ENCODE data around the gene NTN4. TPM values are rescaled to one million over a fixed set of nuclear protein-coding genes. Genes with fewer than 3 reads are reported as not detected.
A peak's percentile ranks its signal among the peaks of the same experiment; 100 is the strongest.

NTN4 gene
- total and polyA plus RNA-seq, 4 donors = 22.1 to 72.4 (median 53.5) TPM

DNA sequence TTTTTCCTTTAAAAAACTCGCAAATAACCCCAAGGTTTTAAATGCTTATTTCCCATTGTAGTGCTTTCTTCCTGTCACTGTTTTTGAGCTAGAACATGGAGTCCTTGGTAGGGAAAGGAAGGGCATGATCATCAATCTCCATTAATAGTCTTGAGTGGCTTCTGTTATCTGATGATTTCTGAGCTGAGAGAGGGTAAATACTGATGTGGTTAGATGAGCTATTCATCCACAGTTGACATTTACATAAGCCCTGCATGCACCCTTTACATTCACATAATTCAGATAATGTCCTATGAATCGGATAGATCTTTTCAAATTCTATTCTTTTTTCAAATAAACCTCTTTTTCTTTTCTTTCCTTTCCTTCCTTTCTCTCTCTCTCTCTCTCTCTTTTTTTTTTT, 81.4 kb downstream of the NTN4 start:
- peaks cover 0 to 3% (median 0%) of the 10 kb centered on the region in 5 donors for H3K4me1 ChIP-seq (ENCODE audit: control insufficient read depth in 5 of 5, insufficient read depth in 5 of 5, low read length in 5 of 5)
- H3K9me3 ChIP-seq (ENCODE audit: control insufficient read depth in 4 of 4, insufficient read depth in 3 of 4, low read length in 3 of 4) = no peaks in the 10 kb centered on the region
- H3K27me3 ChIP-seq (ENCODE audit: control insufficient read depth in 3 of 3, insufficient read depth in 3 of 3, low read length in 2 of 3) = no peaks in the 10 kb centered on the region
- DNase-seq (no peak), ATAC-seq (ENCODE audit: insufficient read depth, low FRiP score) (no peak)
- peaks cover 0 to 2% (median 0%) of the 10 kb centered on the region in 4 donors for H3K36me3 ChIP-seq (ENCODE audit: control insufficient read depth in 4 of 4, insufficient read depth in 4 of 4, low read length in 4 of 4)
- TF ChIP-seq, protein P1, sequence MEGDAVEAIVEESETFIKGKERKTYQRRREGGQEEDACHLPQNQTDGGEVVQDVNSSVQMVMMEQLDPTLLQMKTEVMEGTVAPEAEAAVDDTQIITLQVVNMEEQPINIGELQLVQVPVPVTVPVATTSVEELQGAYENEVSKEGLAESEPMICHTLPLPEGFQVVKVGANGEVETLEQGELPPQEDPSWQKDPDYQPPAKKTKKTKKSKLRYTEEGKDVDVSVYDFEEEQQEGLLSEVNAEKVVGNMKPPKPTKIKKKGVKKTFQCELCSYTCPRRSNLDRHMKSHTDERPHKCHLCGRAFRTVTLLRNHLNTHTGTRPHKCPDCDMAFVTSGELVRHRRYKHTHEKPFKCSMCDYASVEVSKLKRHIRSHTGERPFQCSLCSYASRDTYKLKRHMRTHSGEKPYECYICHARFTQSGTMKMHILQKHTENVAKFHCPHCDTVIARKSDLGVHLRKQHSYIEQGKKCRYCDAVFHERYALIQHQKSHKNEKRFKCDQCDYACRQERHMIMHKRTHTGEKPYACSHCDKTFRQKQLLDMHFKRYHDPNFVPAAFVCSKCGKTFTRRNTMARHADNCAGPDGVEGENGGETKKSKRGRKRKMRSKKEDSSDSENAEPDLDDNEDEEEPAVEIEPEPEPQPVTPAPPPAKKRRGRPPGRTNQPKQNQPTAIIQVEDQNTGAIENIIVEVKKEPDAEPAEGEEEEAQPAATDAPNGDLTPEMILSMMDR (IDR thresholded peaks at IDR 0.05; ENCODE audit: control extremely low read depth, extremely low read depth) = no peak
- 73 to 83% methylated on average over 2 of the region's 2 CpGs for WGBS, 2 donors
- H3K27ac ChIP-seq (ENCODE audit: low read depth in 1 of 2, low read length in 1 of 2) = no peak overlapping the region
- no peak overlapping the region for H3K9ac ChIP-seq (ENCODE audit: insufficient read depth in 1 of 2, low read length in 2 of 2)
- no peak overlapping the region for H3K4me3 ChIP-seq

DNA sequence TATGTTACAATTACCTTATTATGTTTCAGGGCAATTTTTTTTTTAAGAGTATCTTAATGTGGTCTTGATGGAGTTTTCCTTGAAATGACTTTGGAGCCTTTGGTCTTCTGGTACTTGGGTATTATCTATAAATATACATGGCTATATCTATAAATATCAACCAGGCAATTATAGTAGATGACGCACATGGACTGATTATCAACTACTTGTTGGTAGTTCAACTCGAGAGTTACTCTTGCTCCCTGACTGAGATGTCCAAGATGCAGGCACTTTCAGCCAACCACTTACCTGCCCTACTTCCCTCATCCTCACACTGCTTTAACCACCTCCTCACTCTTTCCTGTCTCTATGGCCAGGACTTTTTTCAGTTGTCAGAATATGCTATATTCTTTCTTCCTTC, 85.4 kb downstream of the NTN4 start:
- H3K36me3 ChIP-seq (ENCODE audit: control insufficient read depth in 4 of 4, insufficient read depth in 4 of 4, low read length in 4 of 4) = no peaks in the 10 kb centered on the region
- H3K9me3 ChIP-seq (ENCODE audit: control insufficient read depth in 4 of 4, insufficient read depth in 3 of 4, low read length in 3 of 4) = peaks cover 0 to 3% (median 0%) of the 10 kb centered on the region in 4 donors
- H3K9ac ChIP-seq (ENCODE audit: insufficient read depth in 1 of 2, low read length in 2 of 2) = no peak overlapping the region
- 77 to 89% methylated on average over 2 of the region's 2 CpGs for WGBS, 2 donors
- no peaks in the 10 kb centered on the region for H3K27me3 ChIP-seq (ENCODE audit: control insufficient read depth in 3 of 3, insufficient read depth in 3 of 3, low read length in 2 of 3)
- TF ChIP-seq, protein P1 (IDR thresholded peaks at IDR 0.05; ENCODE audit: control extremely low read depth, extremely low read depth) = no peak
- H3K4me3 ChIP-seq = no peak overlapping the region
- no peak for ATAC-seq (ENCODE audit: insufficient read depth, low FRiP score)
- H3K27ac ChIP-seq (ENCODE audit: low read depth in 1 of 2, low read length in 1 of 2) = peak overlapping the region in 1 of 2 donors; percentile 61
- H3K4me1 ChIP-seq (ENCODE audit: control insufficient read depth in 5 of 5, insufficient read depth in 5 of 5, low read length in 5 of 5) = peaks cover 0 to 3% (median 0%) of the 10 kb centered on the region in 5 donors
- no peak for DNase-seq

DNA sequence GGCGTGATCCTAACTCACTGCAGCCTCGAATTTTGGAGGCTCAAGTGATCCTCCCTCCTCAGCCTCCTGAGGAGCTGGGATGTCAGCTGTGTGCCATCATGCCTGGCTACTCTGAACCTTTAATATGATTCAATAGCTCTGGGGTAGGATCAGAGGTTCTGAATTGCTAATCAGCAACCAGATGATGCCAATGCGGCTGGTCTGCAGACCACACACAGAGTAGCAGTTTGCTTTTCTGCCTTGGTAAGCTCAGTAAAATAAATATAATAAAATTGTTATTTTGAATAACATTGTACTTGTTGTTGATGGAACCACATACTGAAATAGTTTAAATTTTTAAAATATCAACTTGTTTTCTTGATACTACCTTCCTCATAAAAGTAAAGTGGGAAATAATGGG, 86.6 kb downstream of the NTN4 start:
- DNase-seq = no peak
- no peak overlapping the region for H3K27ac ChIP-seq (ENCODE audit: low read depth in 1 of 2, low read length in 1 of 2)
- peaks cover 0 to 3% (median 0%) of the 10 kb centered on the region in 4 donors for H3K9me3 ChIP-seq (ENCODE audit: control insufficient read depth in 4 of 4, insufficient read depth in 3 of 4, low read length in 3 of 4)
- ATAC-seq (ENCODE audit: insufficient read depth, low FRiP score) = no peak
- no peak overlapping the region for H3K9ac ChIP-seq (ENCODE audit: insufficient read depth in 1 of 2, low read length in 2 of 2)
- 79 to 89% methylated on average over 3 of the region's 3 CpGs for WGBS, 2 donors
- TF ChIP-seq, protein P1 (IDR thresholded peaks at IDR 0.05; ENCODE audit: control extremely low read depth, extremely low read depth) = no peak
- no peak overlapping the region for H3K4me3 ChIP-seq
- peaks cover 0 to 8% (median 0%) of the 10 kb centered on the region in 5 donors for H3K4me1 ChIP-seq (ENCODE audit: control insufficient read depth in 5 of 5, insufficient read depth in 5 of 5, low read length in 5 of 5)
- no peaks in the 10 kb centered on the region for H3K36me3 ChIP-seq (ENCODE audit: control insufficient read depth in 4 of 4, insufficient read depth in 4 of 4, low read length in 4 of 4)
- no peaks in the 10 kb centered on the region for H3K27me3 ChIP-seq (ENCODE audit: control insufficient read depth in 3 of 3, insufficient read depth in 3 of 3, low read length in 2 of 3)
